SK-N-SH (cell line): Measurements from ENCODE around the gene SLC4A2.

Experiments used
- NFIC ChIP-seq: IDR thresholded peaks from 2 replicates; pipeline ENCODE4 v1.4.0; 2012; ENCODE audit warnings: borderline replicate concordance
- YY1 ChIP-seq: IDR thresholded peaks from 2 replicates; pipeline ENCODE4 v1.4.0; 2012; ENCODE audit warnings: low read depth, mild to moderate bottlenecking
- TF ChIP-seq, protein P1 (sequence below): fragments of 200-600 bp; sonication (generic); IDR thresholded peaks from 2 replicates; pipeline ENCODE4 v1.6.1; 2017; ENCODE audit warnings: antibody characterized with exemption, mild to moderate bottlenecking, moderate library complexity

DNA sequence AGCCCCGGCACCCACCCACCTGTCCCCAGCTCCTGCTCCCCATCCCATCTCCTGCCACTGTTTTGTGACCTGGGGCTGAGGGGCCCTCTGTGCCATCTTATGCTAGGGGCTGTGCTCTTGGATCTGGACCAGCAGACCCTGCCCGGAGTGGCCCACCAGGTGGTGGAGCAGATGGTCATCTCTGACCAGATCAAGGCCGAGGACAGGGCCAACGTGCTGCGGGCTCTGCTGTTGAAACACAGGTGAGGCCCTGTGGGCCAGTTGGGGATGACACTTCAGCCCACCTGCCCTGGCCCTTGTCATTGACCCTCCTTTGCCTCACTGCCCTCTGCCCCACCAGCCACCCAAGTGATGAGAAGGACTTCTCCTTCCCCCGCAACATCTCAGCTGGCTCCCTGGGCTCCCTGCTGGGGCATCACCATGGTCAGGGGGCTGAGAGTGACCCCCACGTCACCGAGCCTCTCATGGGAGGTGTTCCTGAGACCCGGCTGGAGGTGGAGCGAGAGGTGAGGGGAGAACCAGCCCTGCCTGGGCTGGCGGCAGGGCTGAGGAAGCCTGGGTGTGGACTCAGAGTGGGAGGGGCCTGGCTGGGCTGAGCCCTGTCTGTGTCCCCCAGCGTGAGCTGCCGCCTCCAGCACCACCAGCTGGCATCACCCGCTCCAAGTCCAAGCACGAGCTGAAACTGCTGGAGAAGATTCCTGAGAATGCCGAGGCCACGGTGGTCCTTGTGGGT, 10.6 kb downstream of the SLC4A2 start:
- TF ChIP-seq, protein P1, sequence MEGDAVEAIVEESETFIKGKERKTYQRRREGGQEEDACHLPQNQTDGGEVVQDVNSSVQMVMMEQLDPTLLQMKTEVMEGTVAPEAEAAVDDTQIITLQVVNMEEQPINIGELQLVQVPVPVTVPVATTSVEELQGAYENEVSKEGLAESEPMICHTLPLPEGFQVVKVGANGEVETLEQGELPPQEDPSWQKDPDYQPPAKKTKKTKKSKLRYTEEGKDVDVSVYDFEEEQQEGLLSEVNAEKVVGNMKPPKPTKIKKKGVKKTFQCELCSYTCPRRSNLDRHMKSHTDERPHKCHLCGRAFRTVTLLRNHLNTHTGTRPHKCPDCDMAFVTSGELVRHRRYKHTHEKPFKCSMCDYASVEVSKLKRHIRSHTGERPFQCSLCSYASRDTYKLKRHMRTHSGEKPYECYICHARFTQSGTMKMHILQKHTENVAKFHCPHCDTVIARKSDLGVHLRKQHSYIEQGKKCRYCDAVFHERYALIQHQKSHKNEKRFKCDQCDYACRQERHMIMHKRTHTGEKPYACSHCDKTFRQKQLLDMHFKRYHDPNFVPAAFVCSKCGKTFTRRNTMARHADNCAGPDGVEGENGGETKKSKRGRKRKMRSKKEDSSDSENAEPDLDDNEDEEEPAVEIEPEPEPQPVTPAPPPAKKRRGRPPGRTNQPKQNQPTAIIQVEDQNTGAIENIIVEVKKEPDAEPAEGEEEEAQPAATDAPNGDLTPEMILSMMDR: no peak
- no peak for TF ChIP-seq NFIC
- no peak for TF ChIP-seq YY1
